ENCODE measurements around the gene PLCH1.

PLCH1 gene

GRCh38 chr3:155418407-155418806 lies 326.5 kb downstream of the PLCH1 start:
- DNase-seq (ENCODE audit: low read depth in 1 of 2, low spot score in 1 of 2) = no peak
- TF ChIP-seq GABPA (IDR thresholded peaks at IDR 0.05; ENCODE audit: low read depth) (no peak), CTCF (IDR thresholded peaks at IDR 0.05; ENCODE audit: insufficient read depth, low read length) (no peak), REST (IDR thresholded peaks at IDR 0.05; ENCODE audit: insufficient replicate concordance, low read depth) (no peak), SPI1 (IDR thresholded peaks at IDR 0.05; ENCODE audit: borderline replicate concordance, low read depth) (no peak), POLR2AphosphoS5 (IDR thresholded peaks at IDR 0.05; ENCODE audit: low read depth) (no peak)
- no peak overlapping the region for H3K27ac ChIP-seq (replicated peaks)

GRCh38 chr3:155417119-155417517 lies 327.8 kb downstream of the PLCH1 start:
- no peak for DNase-seq (ENCODE audit: low read depth in 1 of 2, low spot score in 1 of 2)
- Histone ChIP-seq H3K27me3 (ENCODE audit: insufficient read depth, poor library complexity, severe bottlenecking) (no peaks in the 10 kb centered on the region), H3K27ac (replicated peaks) (no peak overlapping the region), H3K4me3 (replicated peaks; ENCODE audit: insufficient read depth, low read length) (no peak overlapping the region)
- TF ChIP-seq SPI1 (IDR thresholded peaks at IDR 0.05; ENCODE audit: borderline replicate concordance, low read depth) = no peak

More at GRCh38 chr3:155418407-155418806, 326.5 kb downstream of the PLCH1 start:
- no peak overlapping the region for H3K4me3 ChIP-seq (replicated peaks; ENCODE audit: insufficient read depth, low read length)
- H3K27me3 ChIP-seq (ENCODE audit: insufficient read depth, poor library complexity, severe bottlenecking) = no peaks in the 10 kb centered on the region

GRCh38 chr3:155416500-155417118 lies 328.3 kb downstream of the PLCH1 start:
- no peaks in the 10 kb centered on the region for H3K27me3 ChIP-seq (ENCODE audit: insufficient read depth, poor library complexity, severe bottlenecking)
- H3K4me3 ChIP-seq (replicated peaks; ENCODE audit: insufficient read depth, low read length) = no peak overlapping the region
- TF ChIP-seq POLR2AphosphoS5 (IDR thresholded peaks at IDR 0.05; ENCODE audit: low read depth) (no peak), CTCF (IDR thresholded peaks at IDR 0.05; ENCODE audit: insufficient read depth, low read length) (no peak), REST (IDR thresholded peaks at IDR 0.05; ENCODE audit: insufficient replicate concordance, low read depth) (no peak), GABPA (IDR thresholded peaks at IDR 0.05; ENCODE audit: low read depth) (no peak), SPI1 (IDR thresholded peaks at IDR 0.05; ENCODE audit: borderline replicate concordance, low read depth) (no peak)
- H3K27ac ChIP-seq (replicated peaks) = no peak overlapping the region
- DNase-seq (ENCODE audit: low read depth in 1 of 2, low spot score in 1 of 2) = no peak

- Histone ChIP-seq H3K4me3 (replicated peaks; ENCODE audit: insufficient read depth, low read length) (no peak overlapping the region), H3K27me3 (ENCODE audit: insufficient read depth, poor library complexity, severe bottlenecking) (no peaks in the 10 kb centered on the region), H3K27ac (replicated peaks) (no peak overlapping the region)
- TF ChIP-seq CTCF (IDR thresholded peaks at IDR 0.05; ENCODE audit: insufficient read depth, low read length) = no peak
- TF ChIP-seq POLR2AphosphoS5 (IDR thresholded peaks at IDR 0.05; ENCODE audit: low read depth) = no peak
- no peak for TF ChIP-seq REST (IDR thresholded peaks at IDR 0.05; ENCODE audit: insufficient replicate concordance, low read depth)
- no peak for TF ChIP-seq SPI1 (IDR thresholded peaks at IDR 0.05; ENCODE audit: borderline replicate concordance, low read depth)
- no peak for DNase-seq (ENCODE audit: low read depth in 1 of 2, low spot score in 1 of 2)
Observed at GRCh38 chr3:155412904-155413303, 332.0 kb downstream of the PLCH1 start.

Data from HL-60 (cell line).